Endodermal cell (in vitro differentiated cells): ENCODE data around the gene TMBIM6. TPM values are rescaled to one million over a fixed set of nuclear protein-coding genes. Genes with fewer than 3 reads are reported as not detected.

Experiments used
- DNase-seq: peaks from one replicate; pipeline ENCODE4 v3.0.0-alpha.2; 2017
- H3K27ac ChIP-seq: 2 replicates; pipeline ENCODE4 v1.5.1; 2013; ENCODE audit warnings: mild to moderate bottlenecking, low read depth, low read length, moderate library complexity
- H3K27me3 ChIP-seq: 2 replicates; pipeline ENCODE4 v1.6.1; 2013; ENCODE audit warnings: mild to moderate bottlenecking, low read length, moderate library complexity; ENCODE audit not compliant: insufficient read depth, control insufficient read depth, poor library complexity, severe bottlenecking
- H3K36me3 ChIP-seq: 2 replicates; pipeline ENCODE4 v1.7.0; 2013; ENCODE audit warnings: mild to moderate bottlenecking, low read length, moderate library complexity; ENCODE audit not compliant: control insufficient read depth, insufficient read depth
- H3K4me1 ChIP-seq: one replicate; pipeline ENCODE4 v1.7.0; 2013; ENCODE audit warnings: low read length; ENCODE audit not compliant: control insufficient read depth, insufficient read depth
- H3K4me3 ChIP-seq: 2 replicates; pipeline ENCODE4 v1.5.1; 2013; ENCODE audit warnings: mild to moderate bottlenecking, low read length, moderate library complexity
- H3K9ac ChIP-seq: 2 replicates; pipeline ENCODE4 v1.6.1; 2013; ENCODE audit warnings: mild to moderate bottlenecking, low read length, moderate library complexity; ENCODE audit not compliant: poor library complexity, severe bottlenecking; ENCODE audit errors: extremely low read depth
- H3K9me3 ChIP-seq: 2 replicates; pipeline ENCODE4 v1.6.1; 2013; ENCODE audit warnings: mild to moderate bottlenecking, low read length, moderate library complexity; ENCODE audit not compliant: control insufficient read depth
- H3K27ac Mint-ChIP-seq: 2 replicates; pipeline ENCODE4 v1.8.0; 2020; ENCODE audit warnings: mixed read lengths
- H3K27me3 Mint-ChIP-seq: 2 replicates; pipeline ENCODE4 v1.8.0; 2021; ENCODE audit warnings: mild to moderate bottlenecking, mixed read lengths; ENCODE audit not compliant: insufficient read depth
- H3K36me3 Mint-ChIP-seq: 2 replicates; pipeline ENCODE4 v1.8.0; 2020; ENCODE audit warnings: low read depth, mixed read lengths
- H3K4me1 Mint-ChIP-seq: 2 replicates; pipeline ENCODE4 v1.8.0; 2020; ENCODE audit warnings: mixed read lengths
- H3K4me3 Mint-ChIP-seq: 2 replicates; pipeline ENCODE4 v1.8.0; 2020; ENCODE audit warnings: mild to moderate bottlenecking, moderate library complexity, mixed read lengths
- H3K9me3 Mint-ChIP-seq: 2 replicates; pipeline ENCODE4 v1.8.0; 2020; ENCODE audit warnings: mild to moderate bottlenecking, mixed read lengths
- WGBS, 2 experiments: methylation state at CpG; one replicate each; pipeline versions ENCODE4 v1.1.5 to v1.1.7; 2013; ENCODE audit warnings: missing lambda C conversion rate in 2 of 2, mixed read lengths in 1 of 2; ENCODE audit not compliant: insufficient coverage in 1 of 2, insufficient read length in 1 of 2; 5-methylcytosine and 5-hydroxymethylcytosine counted together
- total RNA-seq, 2 donors: library from RNA; stranded (reverse); fragmentation: NEBNext Ultra II Directional in 1 of 2; extraction: Animal tissue kit (Norgen Biotek cat#: 25700) in 1 of 2; gene quantifications; 2 replicates in 1 of 2; 3 replicates in 1 of 2; pipeline ENCODE4 v1.2.1, GENCODE V29; 2021
- TF ChIP-seq, protein P1 (sequence below): fragments of 200-600 bp; sonication (generic); conservative IDR thresholded peaks from 2 replicates; pipeline ENCODE4 v1.5.0; 2021; ENCODE audit warnings: antibody characterized with exemption, mild to moderate bottlenecking

TMBIM6 gene
- total RNA-seq, 2 donors from 2014 or later, result 426 to 455 TPM

DNA sequence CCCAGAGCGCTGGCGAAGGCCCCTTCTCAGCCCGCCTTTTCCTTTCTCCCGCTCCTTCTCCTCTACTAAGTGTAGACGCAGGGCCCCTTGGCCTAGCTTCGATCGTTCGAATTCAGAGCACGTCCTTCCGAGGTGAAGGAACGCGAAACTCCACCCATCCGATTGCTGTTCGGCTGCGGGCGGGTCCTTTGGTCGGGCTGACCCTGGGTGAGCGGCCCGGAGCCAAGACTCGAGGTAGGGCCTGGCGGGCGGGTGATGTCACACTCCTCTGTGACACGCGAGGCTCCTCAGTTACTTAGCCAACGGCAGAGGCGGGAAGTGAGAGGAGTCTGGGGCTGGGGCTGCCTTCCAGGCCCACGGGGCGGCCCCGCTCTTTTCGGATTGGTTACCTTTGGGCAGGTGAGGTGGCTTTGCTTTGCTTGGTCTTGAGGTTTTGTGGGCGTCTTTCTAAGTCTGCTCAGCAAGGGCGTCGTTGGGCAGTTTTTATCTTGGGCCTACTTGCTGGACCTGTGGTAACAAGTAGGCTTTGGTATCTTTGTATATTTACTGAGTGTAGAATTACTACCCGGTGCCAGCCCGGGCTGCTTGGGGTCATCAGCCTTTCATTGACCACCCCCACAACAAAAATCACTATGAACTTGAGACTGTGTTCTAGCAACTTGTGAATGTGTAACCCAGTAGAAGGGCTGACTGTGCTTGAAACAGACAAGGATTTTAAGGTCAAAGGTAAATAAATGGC, 694 bp downstream of the TMBIM6 start:
- H3K4me3 ChIP-seq, result peak overlapping the region; percentile 91
- peak; percentile 93 for DNase-seq
- peaks cover 29% of the 10 kb centered on the region for H3K36me3 ChIP-seq
- H3K9me3 ChIP-seq, result no peaks in the 10 kb centered on the region
- H3K9ac ChIP-seq, result peak overlapping the region; percentile 97
- peak overlapping the region; percentile 99 for H3K27ac Mint-ChIP-seq
- H3K4me1 ChIP-seq, result peaks cover 7% of the 10 kb centered on the region
- peak overlapping the region; percentile 95 for H3K4me3 Mint-ChIP-seq
- H3K4me1 Mint-ChIP-seq, result peaks cover 32% of the 10 kb centered on the region
- H3K27ac ChIP-seq, result peak overlapping the region; percentile 96
- H3K36me3 Mint-ChIP-seq, result peaks cover 17% of the 10 kb centered on the region
- H3K9me3 Mint-ChIP-seq, result no peaks in the 10 kb centered on the region
- H3K27me3 Mint-ChIP-seq, result peaks cover 5% of the 10 kb centered on the region
- TF ChIP-seq, protein P1, sequence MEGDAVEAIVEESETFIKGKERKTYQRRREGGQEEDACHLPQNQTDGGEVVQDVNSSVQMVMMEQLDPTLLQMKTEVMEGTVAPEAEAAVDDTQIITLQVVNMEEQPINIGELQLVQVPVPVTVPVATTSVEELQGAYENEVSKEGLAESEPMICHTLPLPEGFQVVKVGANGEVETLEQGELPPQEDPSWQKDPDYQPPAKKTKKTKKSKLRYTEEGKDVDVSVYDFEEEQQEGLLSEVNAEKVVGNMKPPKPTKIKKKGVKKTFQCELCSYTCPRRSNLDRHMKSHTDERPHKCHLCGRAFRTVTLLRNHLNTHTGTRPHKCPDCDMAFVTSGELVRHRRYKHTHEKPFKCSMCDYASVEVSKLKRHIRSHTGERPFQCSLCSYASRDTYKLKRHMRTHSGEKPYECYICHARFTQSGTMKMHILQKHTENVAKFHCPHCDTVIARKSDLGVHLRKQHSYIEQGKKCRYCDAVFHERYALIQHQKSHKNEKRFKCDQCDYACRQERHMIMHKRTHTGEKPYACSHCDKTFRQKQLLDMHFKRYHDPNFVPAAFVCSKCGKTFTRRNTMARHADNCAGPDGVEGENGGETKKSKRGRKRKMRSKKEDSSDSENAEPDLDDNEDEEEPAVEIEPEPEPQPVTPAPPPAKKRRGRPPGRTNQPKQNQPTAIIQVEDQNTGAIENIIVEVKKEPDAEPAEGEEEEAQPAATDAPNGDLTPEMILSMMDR, result no peak
- 0% methylated on average over 8 to 34 of the region's 35 CpGs for WGBS, 2 experiments
- no peaks in the 10 kb centered on the region for H3K27me3 ChIP-seq

DNA sequence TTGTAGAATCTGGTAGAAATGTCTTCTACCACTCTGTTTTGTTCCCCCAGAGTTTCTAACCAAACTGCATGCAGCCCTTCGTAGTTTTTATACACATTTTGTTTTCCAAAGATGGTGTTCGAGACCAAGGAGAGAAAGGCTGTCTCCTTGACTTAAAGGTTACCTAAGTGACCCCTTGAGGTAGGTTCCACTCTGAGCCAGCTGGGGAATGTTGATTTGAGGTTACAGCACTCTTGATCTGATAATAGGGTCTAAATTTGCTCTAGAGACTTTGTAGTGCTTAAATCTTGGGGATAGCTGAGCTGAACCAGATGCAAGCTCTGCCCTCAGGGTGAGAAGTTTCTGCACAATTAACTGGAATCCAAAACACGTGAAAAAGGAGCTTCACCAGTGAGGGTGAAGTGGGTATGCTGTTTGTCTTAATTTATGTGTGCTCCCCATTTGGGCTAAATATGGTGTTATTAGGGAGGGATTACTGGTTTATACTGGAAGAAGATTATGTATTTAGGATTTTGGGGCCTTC, 3.1 kb downstream of the TMBIM6 start:
- Histone ChIP-seq H3K27ac (no peak overlapping the region), H3K36me3 (peaks cover 40% of the 10 kb centered on the region), H3K27me3 (no peaks in the 10 kb centered on the region), H3K9me3 (no peaks in the 10 kb centered on the region), H3K9ac (no peak overlapping the region), H3K4me3 (peak overlapping the region; percentile 91), H3K4me1 (peaks cover 12% of the 10 kb centered on the region)
- DNase-seq, result no peak
- H3K27me3 Mint-ChIP-seq, result no peaks in the 10 kb centered on the region
- H3K27ac Mint-ChIP-seq, result peak overlapping the region; percentile 76
- peaks cover 47% of the 10 kb centered on the region for H3K4me1 Mint-ChIP-seq
- H3K36me3 Mint-ChIP-seq, result peaks cover 18% of the 10 kb centered on the region
- 93 to 95% methylated on average over 3 of the region's 3 CpGs for WGBS, 2 experiments
- no peaks in the 10 kb centered on the region for H3K9me3 Mint-ChIP-seq
- TF ChIP-seq, protein P1, result no peak
- peak overlapping the region; percentile 6 for H3K4me3 Mint-ChIP-seq

DNA sequence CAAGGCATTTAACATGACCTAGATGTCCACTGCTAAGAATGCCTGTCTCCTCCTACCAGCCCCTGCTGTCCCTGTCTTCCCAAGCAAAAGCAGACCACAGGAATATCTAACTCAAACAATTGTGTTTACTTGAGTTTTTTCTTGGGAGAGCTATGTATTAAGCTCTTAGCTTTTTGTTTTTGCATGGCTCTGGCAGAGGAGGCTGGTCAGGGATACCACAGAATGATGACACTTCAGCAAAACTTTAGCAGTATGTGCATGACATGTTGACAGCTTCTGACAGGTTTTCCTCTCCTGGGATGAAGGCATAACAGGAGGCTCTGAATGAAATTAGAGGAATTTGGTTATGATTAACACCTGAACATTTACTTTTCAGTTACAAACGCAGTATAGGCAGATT, 6.9 kb downstream of the TMBIM6 start:
- Mint-ChIP-seq H3K9me3 (no peaks in the 10 kb centered on the region), H3K36me3 (peaks cover 29% of the 10 kb centered on the region), H3K27me3 (no peaks in the 10 kb centered on the region), H3K27ac (no peak overlapping the region), H3K4me3 (no peak overlapping the region), H3K4me1 (peaks cover 54% of the 10 kb centered on the region)
- TF ChIP-seq, protein P1, result no peak
- Histone ChIP-seq H3K9me3 (no peaks in the 10 kb centered on the region), H3K27me3 (no peaks in the 10 kb centered on the region), H3K27ac (no peak overlapping the region), H3K36me3 (peaks cover 59% of the 10 kb centered on the region), H3K4me1 (peaks cover 14% of the 10 kb centered on the region), H3K9ac (no peak overlapping the region), H3K4me3 (peak overlapping the region; percentile 61)
- DNase-seq, result no peak
- no CpG with 5 or more reads among the region's 1 CpG for WGBS, 2 experiments
